HepG2 (cell line): ENCODE results near the gene AP3M1. TPM values are rescaled to one million over a fixed set of nuclear protein-coding genes. Genes with fewer than 3 reads are reported as not detected.

Source experiments
- FIP1L1 ChIP-seq: fragments of 200-400 bp; formaldehyde crosslinking; IDR thresholded peaks from 2 replicates; pipeline ENCODE4 v1.6.1; 2018; ENCODE audit warnings: low read depth, mild to moderate bottlenecking, low read length, moderate library complexity, borderline replicate concordance; ENCODE audit not compliant: insufficient read depth
- KAT2B ChIP-seq: fragments of 150-350 bp; IDR thresholded peaks from 2 replicates; pipeline ENCODE4 v1.6.1; 2014; ENCODE audit warnings: low read depth, low read length, borderline replicate concordance
- KAT8 ChIP-seq: IDR thresholded peaks from 2 replicates; pipeline ENCODE4 v1.6.1; 2016; ENCODE audit warnings: missing genetic modification reagents, missing compliant biosample characterization
- MAFK ChIP-seq, 2 experiments: IDR thresholded peaks in 1 of 2; conservative IDR thresholded peaks in 1 of 2; 2 replicates each; pipeline ENCODE4 v1.6.1; 2011; ENCODE audit warnings: improper control_type of control experiment in 2 of 2, low read length in 2 of 2
- MBNL3 ChIP-seq: fragments of 250-450 bp; sonication (Bioruptor Pico); conservative IDR thresholded peaks from 2 replicates; pipeline ENCODE4 v1.8.0; 2022; ENCODE audit warnings: mild to moderate bottlenecking, inconsistent platforms
- NCOA5 ChIP-seq: sonication (generic); formaldehyde crosslinking; IDR thresholded peaks from 2 replicates; pipeline ENCODE4 v1.4.0; 2020; ENCODE audit warnings: missing genetic modification reagents
- PBX2 ChIP-seq: IDR thresholded peaks from 2 replicates; pipeline ENCODE4 v1.6.1; 2016; ENCODE audit warnings: control low read depth
- PHF20 ChIP-seq: sonication (generic); formaldehyde crosslinking; IDR thresholded peaks from 2 replicates; pipeline ENCODE4 v1.5.0; 2020; ENCODE audit warnings: mild to moderate bottlenecking, missing genetic modification reagents
- REST ChIP-seq, 2 experiments: IDR thresholded peaks; 2 replicates each; pipeline ENCODE4 v1.6.1; 2011 to 2012; ENCODE audit warnings: low read length in 2 of 2, borderline replicate concordance in 1 of 2, low read depth in 1 of 2, mild to moderate bottlenecking in 1 of 2, moderate library complexity in 1 of 2
- ZNF10 ChIP-seq: sonication (generic); formaldehyde crosslinking; IDR thresholded peaks from 2 replicates; pipeline ENCODE4 v1.4.0; 2020; ENCODE audit warnings: mild to moderate bottlenecking, low read depth, missing genetic modification reagents, borderline replicate concordance
- ZNF224 ChIP-seq: sonication (generic); formaldehyde crosslinking; IDR thresholded peaks from 2 replicates; pipeline ENCODE4 v1.5.0; 2020; ENCODE audit warnings: mild to moderate bottlenecking, missing genetic modification reagents
- ZNF407 ChIP-seq: sonication (generic); formaldehyde crosslinking; IDR thresholded peaks from one replicate; pipeline ENCODE4 v1.5.1; 2020; ENCODE audit warnings: mild to moderate bottlenecking, missing genetic modification reagents; ENCODE audit errors: not compliant biosample characterization
- ZNF552 ChIP-seq: sonication (generic); formaldehyde crosslinking; IDR thresholded peaks from 2 replicates; pipeline ENCODE4 v1.9.0; 2022; ENCODE audit warnings: missing genetic modification reagents, mild to moderate bottlenecking, borderline replicate concordance
- ZSCAN29 ChIP-seq: sonication (generic); formaldehyde crosslinking; conservative IDR thresholded peaks from 2 replicates; pipeline ENCODE4 v1.4.0; 2020; ENCODE audit warnings: mild to moderate bottlenecking, missing genetic modification reagents
- polyA plus RNA-seq, 8 experiments: library from polyadenylated mRNA; depleted of rRNA in 3 of 8; stranded (reverse) in 7 of 8; unstranded in 1 of 8; fragments of >200 nt; fragmentation: Illumina TruSeq in 4 of 8; extraction: Trizol in 4 of 8; gene quantifications; 2 replicates each; pipeline versions ENCODE4 v1.2.1 to v1.2.3, GENCODE V29; 2011 to 2016; ENCODE audit warnings: low read depth in 4 of 8, missing spikeins in 1 of 8, mixed read lengths in 1 of 8; ENCODE audit not compliant: insufficient read depth in 1 of 8
- total RNA-seq, 5 experiments: library from RNA; depleted of rRNA; stranded (reverse); fragments of >200 nt; fragmentation: Illumina TruSeq; extraction: Trizol; gene quantifications; 2 replicates each; pipeline ENCODE4 v1.2.3, GENCODE V29; 2016; ENCODE audit warnings: low read depth in 1 of 5

Gene AP3M1
- total and polyA plus RNA-seq, 2 of the 13 experiments (the other 11 are each of a cell fraction or from before 2014, with no cell fraction given), result 29.0 to 31.6 TPM

GRCh38 chr10:74150990-74151878 lies 606 bp upstream of the AP3M1 start, which contains the start of gene ADK (continued):
- TF ChIP-seq REST (IDR thresholded peaks at IDR 0.05; ENCODE audit: borderline replicate concordance in 1 of 2, low read depth in 1 of 2, low read length in 2 of 2) (no peak), ZNF407 (CRISPR knock-in tag) (peak; percentile 78), ZNF552 (CRISPR knock-in tag) (0 out of 2 replicates have a peak, but pooled peaks have one; percentile 84), ZNF224 (CRISPR knock-in tag) (0 out of 2 replicates have a peak, but pooled peaks have one; percentile 51), ZSCAN29 (CRISPR knock-in tag) (peak; percentile 91), PBX2 (CRISPR knock-in tag) (no peak), FIP1L1 (no peak), ZNF10 (CRISPR knock-in tag) (no peak), NCOA5 (CRISPR knock-in tag) (no peak), MAFK (conservative IDR thresholded peaks at IDR 0.05 in 1 of 2, IDR thresholded peaks at IDR 0.05 in 1 of 2; ENCODE audit: low read length in 2 of 2) (no peak), KAT8 (CRISPR knock-in tag) (peak; percentile 40; the same call in 1 of the 2 replicates), MBNL3 (CRISPR knock-in tag) (no peak), KAT2B (no peak), PHF20 (CRISPR knock-in tag) (peak; percentile 65)
